Measurements from ENCODE around the gene RRP1B. TPM values are rescaled to one million over a fixed set of nuclear protein-coding genes. Genes with fewer than 3 reads are reported as not detected.
"Not testable (repeated sequence)": the region's sequence is repeated elsewhere in the genome, so short reads cannot be mapped to it uniquely, and the experiment has no call there.

Gene RRP1B
- total and polyA plus RNA-seq, 2 experiments from 2014 or later: 18.6 to 19.2 TPM

GRCh38 chr21:43707462-43707861 lies 48.1 kb downstream of the RRP1B start:
- no peaks in the 10 kb centered on the region for H3K79me2 ChIP-seq
- H2AFZ ChIP-seq: no peak overlapping the region
- no peaks in the 10 kb centered on the region for H3K27me3 ChIP-seq
- H3K4me3 ChIP-seq: no peak overlapping the region
- no peaks in the 10 kb centered on the region for H3K9me3 ChIP-seq (ENCODE audit: low read depth)
- H4K20me1 ChIP-seq (ENCODE audit: insufficient read depth, poor library complexity, severe bottlenecking): no peaks in the 10 kb centered on the region
- DNase-seq (ENCODE audit: low spot score): no peak
- H3K9me2 ChIP-seq (replicated peaks; ENCODE audit: insufficient read depth): no peaks in the 10 kb centered on the region
- H3K36me3 ChIP-seq (replicated peaks; ENCODE audit: insufficient read depth, low read depth): no peaks in the 10 kb centered on the region
- 98% methylated on average over 9 of the region's 9 CpGs for WGBS (ENCODE audit: low lambda C conversion rate, missing lambda C conversion rate)
- H3K4me1 ChIP-seq (ENCODE audit: insufficient read depth): peaks cover 12% of the 10 kb centered on the region
- H3K4me2 ChIP-seq: no peak overlapping the region
- TF ChIP-seq CTCF (IDR thresholded peaks at IDR 0.05; ENCODE audit: poor library complexity): no peak
- no peak for TF ChIP-seq EZH2 (IDR thresholded peaks at IDR 0.05; ENCODE audit: borderline replicate concordance)
- TF ChIP-seq EZH2phosphoT487 (IDR thresholded peaks at IDR 0.05; ENCODE audit: low read depth, severe bottlenecking, unreplicated experiment): no peak
- no peak overlapping the region for H3K27ac ChIP-seq

GRCh38 chr21:43708745-43709381 lies 49.5 kb downstream of the RRP1B start:
- no peak overlapping the region for H3K27ac ChIP-seq
- H3K4me3 ChIP-seq: no peak overlapping the region
- no peak for DNase-seq (ENCODE audit: low spot score)
- H3K36me3 ChIP-seq (replicated peaks; ENCODE audit: insufficient read depth, low read depth): no peaks in the 10 kb centered on the region
- no peaks in the 10 kb centered on the region for H3K9me3 ChIP-seq (ENCODE audit: low read depth)
- TF ChIP-seq CTCF (IDR thresholded peaks at IDR 0.05; ENCODE audit: poor library complexity): no peak
- TF ChIP-seq EZH2 (IDR thresholded peaks at IDR 0.05; ENCODE audit: borderline replicate concordance): no peak
- no peak for TF ChIP-seq EZH2phosphoT487 (IDR thresholded peaks at IDR 0.05; ENCODE audit: low read depth, severe bottlenecking, unreplicated experiment)
- no peaks in the 10 kb centered on the region for H3K27me3 ChIP-seq
- no peak overlapping the region for H3K4me2 ChIP-seq
- 97% methylated on average over 13 of the region's 13 CpGs for WGBS (ENCODE audit: low lambda C conversion rate, missing lambda C conversion rate)
- H3K4me1 ChIP-seq (ENCODE audit: insufficient read depth): peaks cover 9% of the 10 kb centered on the region
- H2AFZ ChIP-seq: no peak overlapping the region
- H4K20me1 ChIP-seq (ENCODE audit: insufficient read depth, poor library complexity, severe bottlenecking): no peaks in the 10 kb centered on the region
- H3K79me2 ChIP-seq: no peaks in the 10 kb centered on the region
- H3K9me2 ChIP-seq (replicated peaks; ENCODE audit: insufficient read depth): no peaks in the 10 kb centered on the region

- H3K36me3 ChIP-seq (replicated peaks; ENCODE audit: insufficient read depth, low read depth): no peaks in the 10 kb centered on the region
- H3K4me3 ChIP-seq: no peak overlapping the region
- peaks cover 9% of the 10 kb centered on the region for H3K4me1 ChIP-seq (ENCODE audit: insufficient read depth)
- TF ChIP-seq EZH2 (IDR thresholded peaks at IDR 0.05; ENCODE audit: borderline replicate concordance): no peak
- no peak for TF ChIP-seq CTCF (IDR thresholded peaks at IDR 0.05; ENCODE audit: poor library complexity)
- no peak for TF ChIP-seq EZH2phosphoT487 (IDR thresholded peaks at IDR 0.05; ENCODE audit: low read depth, severe bottlenecking, unreplicated experiment)
- peak overlapping the region; percentile 73 for H3K4me2 ChIP-seq
- peak overlapping the region; percentile 96 for H3K27ac ChIP-seq
- peak; percentile 85 for DNase-seq (ENCODE audit: low spot score)
- no peak overlapping the region for H2AFZ ChIP-seq
- no peaks in the 10 kb centered on the region for H3K9me2 ChIP-seq (replicated peaks; ENCODE audit: insufficient read depth)
- H3K27me3 ChIP-seq: no peaks in the 10 kb centered on the region
- no peaks in the 10 kb centered on the region for H4K20me1 ChIP-seq (ENCODE audit: insufficient read depth, poor library complexity, severe bottlenecking)
- 42% methylated on average over 13 of the region's 13 CpGs for WGBS (ENCODE audit: low lambda C conversion rate, missing lambda C conversion rate)
- H3K79me2 ChIP-seq: no peaks in the 10 kb centered on the region
- no peaks in the 10 kb centered on the region for H3K9me3 ChIP-seq (ENCODE audit: low read depth)
These were observed 53.0 kb downstream of the RRP1B start for GRCh38 chr21:43712268-43712942.

GRCh38 chr21:43713123-43713522 lies 53.8 kb downstream of the RRP1B start:
- not testable (repeated sequence) for H3K9me2 ChIP-seq (replicated peaks; ENCODE audit: insufficient read depth); H4K20me1 ChIP-seq (ENCODE audit: insufficient read depth, poor library complexity, severe bottlenecking); H3K4me1 ChIP-seq (ENCODE audit: insufficient read depth); H2AFZ ChIP-seq; H3K27me3 ChIP-seq; H3K36me3 ChIP-seq (replicated peaks; ENCODE audit: insufficient read depth, low read depth); H3K4me2 ChIP-seq; H3K79me2 ChIP-seq; DNase-seq (ENCODE audit: low spot score); H3K4me3 ChIP-seq; H3K9me3 ChIP-seq (ENCODE audit: low read depth)
- WGBS (ENCODE audit: low lambda C conversion rate, missing lambda C conversion rate): 98% methylated on average over 6 of the region's 6 CpGs
- peak overlapping the region; percentile 96 for H3K27ac ChIP-seq
